ENCODE results near the gene HMBS. TPM values are rescaled to one million over a fixed set of nuclear protein-coding genes. Genes with fewer than 3 reads are reported as not detected.
"Not testable (repeated sequence)": the region's sequence is repeated elsewhere in the genome, so short reads cannot be mapped to it uniquely, and the experiment has no call there.

HMBS gene
- total RNA-seq, 1 experiment from 2014 or later = 6.4 TPM

DNA sequence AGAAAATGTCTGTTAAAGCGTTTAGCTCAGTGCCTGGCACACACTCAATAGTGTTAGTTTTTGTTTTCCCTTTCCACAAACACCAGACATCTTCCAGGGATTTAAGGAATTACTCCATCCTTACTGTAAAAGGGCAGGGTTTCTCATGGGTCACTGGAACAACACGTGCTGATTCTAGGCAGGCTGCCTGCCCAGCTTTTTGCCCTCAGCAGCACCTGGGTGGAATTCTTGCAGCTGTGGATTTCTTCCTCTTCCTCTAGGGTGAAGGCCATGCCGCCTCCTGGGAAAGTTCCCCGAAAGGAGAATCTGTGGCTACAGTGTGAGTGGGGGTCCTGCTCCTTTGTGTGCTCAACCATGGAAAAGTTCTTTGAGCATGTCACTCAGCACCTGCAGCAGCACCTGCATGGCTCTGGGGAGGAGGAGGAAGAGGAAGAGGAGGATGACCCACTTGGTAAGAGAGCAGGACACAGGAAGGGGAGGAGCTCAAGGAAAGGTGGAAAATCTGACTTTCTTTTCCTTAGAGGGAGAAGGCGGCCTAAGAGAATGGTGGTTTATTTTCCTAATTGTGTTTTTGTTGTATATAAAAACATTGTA, 42.1 kb downstream of the HMBS start:
- no peak overlapping the region for H3K27ac ChIP-seq
- DNase-seq (ENCODE audit: low read depth in 1 of 2, low spot score in 2 of 2) = no peak
- H3K27me3 ChIP-seq (replicated peaks) = no peaks in the 10 kb centered on the region
- H3K9me3 ChIP-seq (replicated peaks) = no peaks in the 10 kb centered on the region
- H3K4me3 ChIP-seq = no peak overlapping the region
- H3K4me1 ChIP-seq (replicated peaks) = 0 out of 2 replicates have a peak, but pooled peaks cover 5% of the 10 kb centered on the region
- H3K36me3 ChIP-seq = no peaks in the 10 kb centered on the region

DNA sequence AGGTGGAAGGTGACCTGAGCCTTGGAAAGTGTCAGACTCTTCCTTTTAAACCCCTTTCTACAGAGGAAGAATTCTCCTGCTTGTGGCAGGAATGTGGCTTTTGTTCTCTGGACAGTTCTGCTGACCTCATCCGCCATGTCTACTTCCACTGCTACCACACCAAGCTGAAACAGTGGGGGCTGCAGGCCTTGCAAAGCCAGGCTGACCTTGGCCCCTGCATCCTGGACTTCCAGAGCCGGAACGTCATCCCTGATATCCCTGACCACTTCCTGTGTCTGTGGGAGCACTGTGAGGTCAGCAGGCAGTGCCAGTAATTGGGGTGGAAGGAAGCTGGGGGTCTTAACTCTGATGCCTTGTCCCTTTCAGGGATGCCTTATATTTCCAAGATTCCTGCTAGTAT, 46.0 kb downstream of the HMBS start:
- Histone ChIP-seq H3K9me3 (replicated peaks) (no peaks in the 10 kb centered on the region), H3K27ac (no peak overlapping the region), H3K4me1 (replicated peaks) (no peaks in the 10 kb centered on the region), H3K36me3 (0 out of 2 replicates have a peak, but pooled peaks cover 5% of the 10 kb centered on the region), H3K4me3 (no peak overlapping the region), H3K27me3 (replicated peaks) (no peaks in the 10 kb centered on the region)
- no peak for DNase-seq (ENCODE audit: low read depth in 1 of 2, low spot score in 2 of 2)

DNA sequence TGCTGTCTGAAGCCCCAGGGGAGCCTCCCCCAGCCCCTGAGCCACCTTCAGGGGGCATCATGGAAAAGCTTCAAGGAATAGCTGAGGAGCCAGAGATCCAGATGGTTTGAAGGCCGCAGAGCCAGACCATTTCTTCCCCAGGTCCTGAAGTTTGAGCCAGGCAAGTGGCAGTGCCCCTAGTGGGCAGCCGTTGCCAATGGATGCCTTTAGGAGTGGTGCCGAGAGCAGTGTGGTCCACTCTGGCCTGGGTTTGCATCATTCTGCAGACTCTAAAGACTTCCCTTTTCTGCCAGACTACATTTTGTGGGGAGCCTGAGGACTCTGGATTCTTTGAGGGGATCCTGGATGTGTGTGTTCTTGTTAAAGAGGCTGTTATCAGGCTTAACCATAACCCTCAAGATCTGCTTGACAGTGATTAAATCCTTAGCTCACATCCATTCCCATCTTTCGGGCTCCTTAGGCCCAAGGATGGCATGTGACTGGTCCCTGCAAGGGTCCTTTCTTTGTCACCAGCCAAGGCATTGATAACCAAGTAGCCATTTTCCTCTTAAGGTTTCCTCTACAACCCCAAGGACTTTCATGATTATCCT, 49.8 kb downstream of the HMBS start:
- no peak overlapping the region for H3K4me3 ChIP-seq
- DNase-seq (ENCODE audit: low read depth in 1 of 2, low spot score in 2 of 2) = no peak
- H3K4me1 ChIP-seq (replicated peaks) = no peaks in the 10 kb centered on the region
- no peak overlapping the region for H3K27ac ChIP-seq
- H3K36me3 ChIP-seq = 0 out of 2 replicates have a peak, but pooled peaks cover 5% of the 10 kb centered on the region
- H3K27me3 ChIP-seq (replicated peaks) = no peaks in the 10 kb centered on the region
- H3K9me3 ChIP-seq (replicated peaks) = no peaks in the 10 kb centered on the region

DNA sequence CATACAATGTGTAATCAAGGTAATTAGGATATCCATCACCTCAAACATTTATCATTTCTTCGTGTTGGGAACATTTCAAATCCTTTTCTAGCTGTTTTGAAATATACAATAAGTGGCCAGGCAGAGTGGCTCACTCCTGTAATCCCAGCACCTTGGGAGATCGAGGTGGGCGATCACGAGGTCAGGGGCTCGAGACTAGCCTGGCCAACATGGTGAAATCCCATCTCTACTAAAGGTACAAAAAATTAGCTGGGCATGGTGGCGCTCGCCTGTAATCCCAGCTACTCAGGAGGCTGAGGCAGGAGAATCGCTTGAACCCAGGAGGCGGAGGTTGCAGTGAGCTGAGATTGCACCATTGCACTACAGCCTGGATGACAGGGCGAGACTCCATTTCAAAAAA, 54.6 kb downstream of the HMBS start:
- not testable (repeated sequence) for H3K36me3 ChIP-seq; H3K4me3 ChIP-seq; DNase-seq (ENCODE audit: low read depth in 1 of 2, low spot score in 2 of 2); H3K9me3 ChIP-seq (replicated peaks); H3K27me3 ChIP-seq (replicated peaks); H3K4me1 ChIP-seq (replicated peaks); H3K27ac ChIP-seq

Other genes starting within 250 kb of the HMBS start
- not detected in 2 replicates for gene CXCR5, start 201.0 kb upstream of the HMBS start, total RNA-seq (2014; rRNA removed; shearing (Covaris generic))
- 4.0 and 6.8 TPM in 2 replicates for gene BCL9L, start 159.0 kb upstream of the HMBS start, total RNA-seq (2014; rRNA removed; shearing (Covaris generic))
- gene UPK2, start 128.6 kb upstream of the HMBS start, total RNA-seq (2014; rRNA removed; shearing (Covaris generic)) = not detected in 2 replicates
- not detected in 2 replicates for gene FOXR1, start 113.1 kb upstream of the HMBS start, total RNA-seq (2014; rRNA removed; shearing (Covaris generic))
- 13.5 and 17.0 TPM in 2 replicates for gene CENATAC, start 86.7 kb upstream of the HMBS start, total RNA-seq (2014; rRNA removed; shearing (Covaris generic))
- 718 and 750 TPM in 2 replicates for gene RPS25, start 66.5 kb upstream of the HMBS start, total RNA-seq (2014; rRNA removed; shearing (Covaris generic))
- gene TRAPPC4, start 66.1 kb upstream of the HMBS start, total RNA-seq (2014; rRNA removed; shearing (Covaris generic)) = 44.6 and 75.6 TPM in 2 replicates
- gene SLC37A4, start 54.0 kb upstream of the HMBS start, total RNA-seq (2014; rRNA removed; shearing (Covaris generic)) = 3.1 and 6.0 TPM in 2 replicates
- gene HYOU1, start 27.7 kb upstream of the HMBS start, total RNA-seq (2014; rRNA removed; shearing (Covaris generic)) = 124 and 128 TPM in 2 replicates
- 5.6 and 11.2 TPM in 2 replicates for gene VPS11, start 17.1 kb upstream of the HMBS start, total RNA-seq (2014; rRNA removed; shearing (Covaris generic))
- 9.7 and 17.0 TPM in 2 replicates for gene DPAGT1, start 17.0 kb downstream of the HMBS start, total RNA-seq (2014; rRNA removed; shearing (Covaris generic))
- 5.1 and 5.4 TPM in 2 replicates for gene C2CD2L, start 22.5 kb downstream of the HMBS start, total RNA-seq (2014; rRNA removed; shearing (Covaris generic))
- 3.1 and 6.7 TPM in 2 replicates for gene HINFP, start 36.7 kb downstream of the HMBS start, total RNA-seq (2014; rRNA removed; shearing (Covaris generic))
- gene ABCG4, start 64.2 kb downstream of the HMBS start, total RNA-seq (2014; rRNA removed; shearing (Covaris generic)) = 0.05 TPM in 1 of 2 replicates, not detected in the other
- gene NLRX1, start 83.8 kb downstream of the HMBS start, total RNA-seq (2014; rRNA removed; shearing (Covaris generic)) = 3.1 and 5.5 TPM in 2 replicates
- not detected in 2 replicates for gene NHERF4, start 100.6 kb downstream of the HMBS start, total RNA-seq (2014; rRNA removed; shearing (Covaris generic))
- gene CBL, start 121.5 kb downstream of the HMBS start, total RNA-seq (2014; rRNA removed; shearing (Covaris generic)) = 5.0 and 9.1 TPM in 2 replicates
- 272 and 358 TPM in 2 replicates for gene MCAM, start 232.2 kb downstream of the HMBS start, total RNA-seq (2014; rRNA removed; shearing (Covaris generic))
- gene RNF26, start 249.6 kb downstream of the HMBS start, total RNA-seq (2014; rRNA removed; shearing (Covaris generic)) = 2.2 and 3.4 TPM in 2 replicates

All from SJSA1 (cell line).